Astrocyte (in vitro differentiated cells and primary cell): Measurements from ENCODE around the gene RALGAPA2. TPM values are rescaled to one million over a fixed set of nuclear protein-coding genes. Genes with fewer than 3 reads are reported as not detected.

Source experiments
- DNase-seq: peaks from one replicate; pipeline ENCODE4 v3.0.0-alpha.2; 2010; ENCODE audit warnings: low read depth
- FAIRE-seq: peaks from 2 replicates; lab custom pipeline; 2011; peaks lifted over from hg19 to GRCh38; lab: Jason Lieb, UNC
- H2AFZ ChIP-seq: 2 replicates; pipeline ENCODE4 v1.6.0; 2012; ENCODE audit warnings: low read depth, low read length, inconsistent platforms
- H3K27ac ChIP-seq: 2 replicates; pipeline ENCODE4 v1.5.1; 2011; ENCODE audit warnings: low read depth, low read length, inconsistent platforms
- H3K27me3 ChIP-seq: 2 replicates; pipeline ENCODE4 v1.6.0; 2011; ENCODE audit warnings: low read length, inconsistent platforms; ENCODE audit not compliant: insufficient read depth
- H3K36me3 ChIP-seq: 2 replicates; pipeline ENCODE4 v1.5.1; 2011; ENCODE audit warnings: low read length, inconsistent platforms; ENCODE audit not compliant: insufficient read depth
- H3K4me1 ChIP-seq: 2 replicates; pipeline ENCODE4 v1.5.1; 2011; ENCODE audit warnings: low read length, inconsistent platforms; ENCODE audit not compliant: insufficient read depth
- H3K4me2 ChIP-seq: 2 replicates; pipeline ENCODE4 v1.6.0; 2012; ENCODE audit warnings: low read length, inconsistent platforms
- H3K4me3 ChIP-seq: 2 replicates; pipeline ENCODE4 v1.5.1; 2011; ENCODE audit warnings: low read depth, mild to moderate bottlenecking, low read length, inconsistent platforms; ENCODE audit not compliant: insufficient read depth
- H3K79me2 ChIP-seq: 2 replicates; pipeline ENCODE4 v1.6.0; 2012; ENCODE audit warnings: mild to moderate bottlenecking, low read length, inconsistent platforms; ENCODE audit not compliant: insufficient read depth
- H3K9ac ChIP-seq: 2 replicates; pipeline ENCODE4 v1.6.0; 2012; ENCODE audit warnings: mild to moderate bottlenecking, low read length, inconsistent platforms
- H3K9me3 ChIP-seq: 2 replicates; pipeline ENCODE4 v1.5.1; 2012; ENCODE audit warnings: low read depth, mild to moderate bottlenecking, low read length, inconsistent platforms; ENCODE audit not compliant: insufficient read depth
- H4K20me1 ChIP-seq: 2 replicates; pipeline ENCODE4 v1.6.0; 2012; ENCODE audit warnings: low read length, inconsistent platforms; ENCODE audit not compliant: insufficient read depth
- H3K27ac Mint-ChIP-seq: one replicate; pipeline ENCODE4 v1.8.0; 2021; ENCODE audit warnings: mild to moderate bottlenecking, mixed read lengths; ENCODE audit not compliant: unreplicated experiment
- H3K27me3 Mint-ChIP-seq: one replicate; pipeline ENCODE4 v1.8.0; 2021; ENCODE audit warnings: low read depth, mixed read lengths; ENCODE audit not compliant: unreplicated experiment
- H3K36me3 Mint-ChIP-seq: one replicate; pipeline ENCODE4 v1.8.0; 2021; ENCODE audit warnings: low read depth, mixed read lengths; ENCODE audit not compliant: unreplicated experiment
- H3K4me1 Mint-ChIP-seq: one replicate; pipeline ENCODE4 v1.8.0; 2021; ENCODE audit warnings: low read depth, mixed read lengths; ENCODE audit not compliant: unreplicated experiment
- H3K4me3 Mint-ChIP-seq: one replicate; pipeline ENCODE4 v1.8.0; 2021; ENCODE audit warnings: mild to moderate bottlenecking, moderate library complexity, mixed read lengths; ENCODE audit not compliant: unreplicated experiment
- H3K9me3 Mint-ChIP-seq: one replicate; pipeline ENCODE4 v1.8.0; 2021; ENCODE audit warnings: mild to moderate bottlenecking, mixed read lengths; ENCODE audit not compliant: unreplicated experiment
- EZH2 ChIP-seq: IDR thresholded peaks from 2 replicates; pipeline ENCODE4 v1.6.1; 2012; ENCODE audit warnings: mild to moderate bottlenecking, low read length, inconsistent platforms; ENCODE audit not compliant: insufficient read depth
- total RNA-seq: library from RNA; stranded (reverse); gene quantifications from 2 replicates; pipeline ENCODE4 v1.2.1, GENCODE V29; 2021
- TF ChIP-seq, protein P1 (sequence below): IDR thresholded peaks from 2 replicates; pipeline ENCODE4 v1.5.1; 2011; ENCODE audit warnings: low read depth, mild to moderate bottlenecking, inconsistent platforms, low read length, moderate library complexity; ENCODE audit not compliant: insufficient read depth

RALGAPA2 gene
- total RNA-seq, 1 donor from 2014 or later, result 6.6 TPM

DNA sequence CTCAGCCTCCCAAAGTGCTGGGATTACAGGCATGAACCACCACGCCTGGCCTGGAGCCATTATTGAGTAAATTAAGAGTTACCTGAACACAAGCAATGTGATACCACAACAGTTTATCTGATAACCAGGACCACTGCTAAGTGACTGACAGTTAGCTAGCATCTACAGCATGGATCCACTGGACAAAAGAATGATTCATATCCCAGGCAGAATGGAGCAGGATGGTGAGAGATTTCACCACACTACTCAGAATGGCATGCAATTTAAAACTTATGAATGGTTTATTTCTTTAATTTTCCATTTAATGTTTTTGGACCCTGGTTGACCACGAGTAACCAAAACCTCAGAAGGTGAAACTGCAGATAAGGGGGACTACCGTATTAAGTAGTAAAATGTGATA is 48.6 kb downstream of the RALGAPA2 start:
- Mint-ChIP-seq H3K4me1 (peaks cover 7% of the 10 kb centered on the region), H3K36me3 (no peaks in the 10 kb centered on the region), H3K27ac (no peak overlapping the region), H3K9me3 (no peaks in the 10 kb centered on the region), H3K27me3 (no peaks in the 10 kb centered on the region), H3K4me3 (no peak overlapping the region)
- no peak overlapping the region for H3K9ac ChIP-seq
- no peaks in the 10 kb centered on the region for H3K79me2 ChIP-seq
- H3K27me3 ChIP-seq, result no peaks in the 10 kb centered on the region
- H3K4me1 ChIP-seq, result no peaks in the 10 kb centered on the region
- no peak overlapping the region for H3K4me3 ChIP-seq
- H3K27ac ChIP-seq, result no peak overlapping the region
- FAIRE-seq (no peak), DNase-seq (no peak)
- H3K9me3 ChIP-seq, result no peaks in the 10 kb centered on the region
- TF ChIP-seq EZH2, result no peak
- TF ChIP-seq, protein P1, sequence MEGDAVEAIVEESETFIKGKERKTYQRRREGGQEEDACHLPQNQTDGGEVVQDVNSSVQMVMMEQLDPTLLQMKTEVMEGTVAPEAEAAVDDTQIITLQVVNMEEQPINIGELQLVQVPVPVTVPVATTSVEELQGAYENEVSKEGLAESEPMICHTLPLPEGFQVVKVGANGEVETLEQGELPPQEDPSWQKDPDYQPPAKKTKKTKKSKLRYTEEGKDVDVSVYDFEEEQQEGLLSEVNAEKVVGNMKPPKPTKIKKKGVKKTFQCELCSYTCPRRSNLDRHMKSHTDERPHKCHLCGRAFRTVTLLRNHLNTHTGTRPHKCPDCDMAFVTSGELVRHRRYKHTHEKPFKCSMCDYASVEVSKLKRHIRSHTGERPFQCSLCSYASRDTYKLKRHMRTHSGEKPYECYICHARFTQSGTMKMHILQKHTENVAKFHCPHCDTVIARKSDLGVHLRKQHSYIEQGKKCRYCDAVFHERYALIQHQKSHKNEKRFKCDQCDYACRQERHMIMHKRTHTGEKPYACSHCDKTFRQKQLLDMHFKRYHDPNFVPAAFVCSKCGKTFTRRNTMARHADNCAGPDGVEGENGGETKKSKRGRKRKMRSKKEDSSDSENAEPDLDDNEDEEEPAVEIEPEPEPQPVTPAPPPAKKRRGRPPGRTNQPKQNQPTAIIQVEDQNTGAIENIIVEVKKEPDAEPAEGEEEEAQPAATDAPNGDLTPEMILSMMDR, result no peak
- no peak overlapping the region for H2AFZ ChIP-seq
- no peak overlapping the region for H3K4me2 ChIP-seq
- peaks cover 5% of the 10 kb centered on the region for H4K20me1 ChIP-seq
- H3K36me3 ChIP-seq, result no peaks in the 10 kb centered on the region

DNA sequence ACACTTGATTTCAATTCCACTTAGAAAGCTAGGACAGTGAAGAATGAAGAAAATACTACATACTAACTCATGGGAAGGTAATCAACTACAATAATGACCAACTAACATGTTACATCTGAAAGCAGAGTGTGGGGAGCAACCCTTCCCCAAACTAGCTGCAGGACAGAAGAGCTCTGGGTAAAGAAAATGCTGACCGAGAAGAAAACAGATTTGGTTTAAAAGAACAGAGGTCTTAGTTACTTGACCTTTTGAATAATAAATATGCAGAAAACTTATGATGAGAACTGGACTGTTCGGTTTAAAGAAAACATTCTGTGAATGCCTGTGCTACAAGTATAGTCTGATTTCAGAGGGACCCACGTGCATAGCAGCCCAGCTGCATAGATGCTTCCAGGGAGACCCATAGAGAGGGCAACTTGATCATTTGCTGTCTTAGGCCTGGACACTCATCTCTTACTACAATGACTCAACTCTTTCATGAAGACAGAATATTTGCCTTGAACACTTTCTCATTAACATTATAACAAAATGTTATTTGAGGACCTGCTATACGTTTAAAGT is 53.5 kb downstream of the RALGAPA2 start:
- Histone ChIP-seq H2AFZ (no peak overlapping the region), H3K4me1 (no peaks in the 10 kb centered on the region), H3K36me3 (no peaks in the 10 kb centered on the region), H3K79me2 (no peaks in the 10 kb centered on the region), H3K27ac (no peak overlapping the region), H3K27me3 (no peaks in the 10 kb centered on the region), H3K4me2 (no peak overlapping the region), H3K9me3 (no peaks in the 10 kb centered on the region), H4K20me1 (peaks cover 5% of the 10 kb centered on the region), H3K9ac (no peak overlapping the region), H3K4me3 (no peak overlapping the region)
- DNase-seq (no peak), FAIRE-seq (no peak)
- TF ChIP-seq EZH2, result no peak
- TF ChIP-seq, protein P1, result no peak
- no peaks in the 10 kb centered on the region for H3K36me3 Mint-ChIP-seq
- H3K9me3 Mint-ChIP-seq, result no peaks in the 10 kb centered on the region
- H3K4me1 Mint-ChIP-seq, result peaks cover 2% of the 10 kb centered on the region
- H3K4me3 Mint-ChIP-seq, result no peak overlapping the region
- H3K27ac Mint-ChIP-seq, result no peak overlapping the region
- no peaks in the 10 kb centered on the region for H3K27me3 Mint-ChIP-seq

DNA sequence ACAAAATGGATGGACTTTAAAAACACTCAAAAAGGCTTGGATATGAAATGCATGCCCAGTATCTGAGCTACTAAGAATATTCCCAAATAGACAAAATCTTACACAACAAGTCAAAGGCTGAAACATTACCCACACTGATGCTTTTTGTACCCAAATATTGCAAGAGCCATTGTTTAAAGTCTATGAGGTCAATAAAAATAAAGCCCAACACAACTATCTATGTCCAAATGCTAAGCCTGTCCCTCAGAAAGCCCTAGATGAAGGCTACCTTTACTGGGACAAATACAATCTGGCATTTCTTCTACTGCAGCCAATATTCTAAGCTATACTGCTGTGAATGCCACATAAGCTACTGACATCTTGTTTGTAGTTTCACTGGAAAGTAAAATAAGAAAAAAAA is 54.3 kb downstream of the RALGAPA2 start:
- H3K9ac ChIP-seq, result no peak overlapping the region
- H3K4me2 ChIP-seq, result no peak overlapping the region
- H3K27me3 ChIP-seq, result no peaks in the 10 kb centered on the region
- Mint-ChIP-seq H3K9me3 (no peaks in the 10 kb centered on the region), H3K4me3 (no peak overlapping the region), H3K27me3 (no peaks in the 10 kb centered on the region), H3K36me3 (no peaks in the 10 kb centered on the region), H3K4me1 (peaks cover 2% of the 10 kb centered on the region), H3K27ac (no peak overlapping the region)
- no peaks in the 10 kb centered on the region for H3K9me3 ChIP-seq
- no peaks in the 10 kb centered on the region for H3K79me2 ChIP-seq
- peaks cover 5% of the 10 kb centered on the region for H4K20me1 ChIP-seq
- no peak for FAIRE-seq
- no peak overlapping the region for H3K4me3 ChIP-seq
- H3K27ac ChIP-seq, result no peak overlapping the region
- no peaks in the 10 kb centered on the region for H3K4me1 ChIP-seq
- H2AFZ ChIP-seq, result no peak overlapping the region
- DNase-seq, result no peak
- no peaks in the 10 kb centered on the region for H3K36me3 ChIP-seq
- no peak for TF ChIP-seq EZH2
- TF ChIP-seq, protein P1, result no peak
